ENCODE data around the gene NAT8L.

NAT8L gene

DNA sequence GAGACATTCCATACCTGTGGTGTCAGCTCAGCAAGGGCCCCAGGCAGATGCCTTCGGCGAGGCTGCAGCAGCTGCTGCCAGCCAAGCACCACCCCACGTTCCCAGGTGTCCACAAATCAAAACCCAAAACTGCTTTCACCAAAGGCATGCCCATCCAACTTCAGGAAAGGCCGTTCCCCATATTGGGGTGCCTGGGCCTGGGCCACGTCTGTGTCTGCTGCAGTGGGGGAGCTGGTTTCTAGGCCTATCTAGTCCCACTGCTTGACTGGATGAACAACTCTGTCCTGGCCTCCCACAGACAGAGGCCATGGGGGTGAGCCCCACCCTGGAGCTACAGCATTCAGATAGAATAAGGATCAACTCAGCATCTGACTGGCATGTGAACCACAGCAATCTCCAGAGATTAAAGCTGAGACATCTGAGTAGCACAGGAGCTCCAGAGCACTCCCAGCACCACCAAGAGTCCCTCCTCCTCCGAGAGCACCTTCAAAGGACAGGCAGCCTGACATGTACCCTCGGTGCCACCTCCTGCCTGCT is 37.0 kb downstream of the NAT8L start:
- DNase-seq: no peak

DNA sequence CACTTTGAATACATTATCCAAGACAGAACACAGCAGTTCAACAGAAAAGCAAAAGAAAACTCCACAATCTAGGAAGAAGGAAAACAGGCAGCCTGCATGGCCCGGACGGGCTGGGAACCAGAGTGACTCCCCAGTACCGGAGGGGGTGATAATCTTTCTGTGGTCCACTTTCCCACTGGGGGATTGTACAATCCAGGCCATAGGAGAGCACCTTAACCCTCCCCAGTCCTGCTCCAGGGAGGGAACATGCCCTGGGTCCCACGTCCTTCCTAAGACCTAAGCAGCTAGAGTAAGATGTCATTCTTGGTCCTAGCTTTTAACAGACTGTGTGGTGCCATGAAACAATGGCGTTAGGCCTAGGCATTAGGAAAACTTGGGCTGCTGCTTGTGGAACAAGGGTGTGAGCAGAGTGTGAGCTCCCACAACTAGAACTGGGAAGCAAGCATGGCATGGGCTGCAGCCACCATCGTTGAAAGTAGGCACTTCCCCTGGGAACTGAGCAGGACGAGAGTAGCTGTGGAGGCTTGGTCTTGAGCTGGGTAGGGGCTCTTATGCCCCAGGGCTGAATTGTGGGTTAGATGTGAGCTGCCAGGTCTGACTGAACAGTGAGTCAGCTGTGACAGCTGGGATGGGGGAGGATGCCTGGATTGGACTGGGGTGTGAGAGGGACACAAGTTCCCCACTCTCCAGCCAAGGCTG is 42.4 kb downstream of the NAT8L start:
- DNase-seq: no peak

DNA sequence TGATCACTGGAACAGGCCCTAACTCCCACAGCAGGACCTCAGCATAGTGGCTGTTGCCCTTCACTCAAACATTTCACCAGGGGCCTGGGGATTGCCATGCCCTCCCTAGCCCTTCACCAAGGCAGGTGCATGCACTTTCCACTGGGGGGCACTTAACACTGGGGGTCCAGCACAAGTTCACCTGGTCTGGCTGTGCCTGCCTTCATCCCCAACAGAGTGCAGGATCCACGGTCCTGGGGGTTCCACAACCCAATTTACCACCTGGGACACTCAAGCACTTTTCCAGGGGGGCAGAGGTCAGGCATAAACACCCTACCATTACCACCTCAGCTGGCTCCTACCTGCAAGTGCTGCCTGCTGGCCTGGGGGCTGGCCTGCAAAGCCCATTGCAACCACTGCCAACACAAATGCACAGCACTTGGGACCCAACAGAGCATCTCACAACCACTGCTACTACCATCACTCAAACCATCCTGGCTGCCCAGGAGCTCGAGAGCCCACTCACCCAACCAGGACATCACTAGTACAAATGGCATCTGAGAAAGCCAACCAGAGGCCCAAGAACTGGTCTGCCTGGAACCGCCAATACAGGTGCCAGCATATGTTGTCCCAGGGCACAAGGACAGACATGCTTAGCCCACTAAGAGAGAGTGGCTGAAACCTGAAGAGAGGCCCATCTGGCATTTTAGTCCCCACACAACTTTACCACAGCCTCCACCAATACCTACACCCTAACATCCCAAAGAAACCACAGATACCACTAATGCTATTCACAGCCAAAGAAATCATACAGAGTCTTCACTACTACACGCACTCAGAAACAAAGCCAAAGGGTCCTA is 43.1 kb downstream of the NAT8L start:
- no peak for DNase-seq

DNA sequence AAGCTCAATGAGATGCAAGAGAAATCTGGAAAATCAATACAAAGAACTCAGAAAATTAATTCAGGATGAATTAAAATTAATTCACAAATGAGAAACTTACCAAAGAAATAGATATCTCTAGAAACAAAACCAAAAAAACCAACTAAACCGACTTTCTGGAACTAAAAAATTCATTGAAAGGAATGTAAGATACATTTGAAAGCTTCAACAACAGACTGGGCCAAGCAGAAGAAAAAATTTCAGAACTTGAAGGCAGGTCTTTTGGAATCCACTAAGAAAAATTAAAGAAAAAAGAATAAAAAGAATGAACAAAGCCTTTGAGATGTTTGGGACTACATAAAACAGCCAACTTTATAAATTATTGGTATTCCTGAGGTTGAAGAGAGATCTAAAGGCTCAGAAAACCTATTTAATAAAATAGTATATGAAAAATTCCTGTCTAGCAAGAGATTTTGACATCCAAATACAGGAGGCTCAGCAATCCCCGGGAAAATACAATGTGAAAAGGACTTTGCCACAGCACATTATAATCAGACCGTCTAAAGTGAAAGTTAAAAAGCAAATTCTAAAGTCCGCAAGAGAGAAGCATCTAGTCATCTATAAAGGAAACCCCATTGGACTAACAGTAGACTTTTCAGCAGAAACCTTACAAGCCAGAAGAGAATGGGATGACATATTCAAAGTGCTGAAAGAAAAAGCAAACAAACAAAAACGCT is 44.2 kb downstream of the NAT8L start:
- DNase-seq: no peak

DNA sequence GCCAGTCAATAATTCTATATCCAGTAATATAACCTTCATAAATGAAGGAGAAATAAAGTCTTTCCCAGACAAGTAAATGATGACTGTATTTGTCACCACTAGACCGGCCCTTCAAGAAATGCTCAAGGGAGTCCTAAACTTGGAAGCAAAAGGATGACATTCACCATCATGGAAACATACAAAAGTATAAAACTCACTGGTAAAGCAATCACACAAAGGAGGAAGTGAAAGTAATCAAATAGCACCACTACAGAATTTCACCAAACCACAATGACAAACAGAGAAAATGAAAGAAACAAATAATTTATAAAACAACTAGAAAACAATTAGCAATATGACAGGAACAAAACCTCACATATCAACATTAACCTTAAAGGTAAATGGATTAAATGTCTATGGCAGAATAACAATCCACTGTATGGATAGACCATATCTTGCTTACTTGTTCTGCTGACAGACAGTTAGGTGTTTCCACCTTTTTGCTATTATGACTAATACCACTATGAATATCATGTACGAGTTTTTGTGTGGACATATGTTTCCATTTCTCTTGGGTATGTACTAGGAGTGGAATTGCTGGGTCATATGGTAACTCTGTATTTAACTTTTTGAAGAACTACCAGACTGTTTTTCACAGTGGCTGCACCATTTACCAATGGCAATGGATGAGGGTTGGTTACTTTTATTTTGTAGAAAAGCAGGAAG is 44.9 kb downstream of the NAT8L start:
- no peak for DNase-seq

DNA sequence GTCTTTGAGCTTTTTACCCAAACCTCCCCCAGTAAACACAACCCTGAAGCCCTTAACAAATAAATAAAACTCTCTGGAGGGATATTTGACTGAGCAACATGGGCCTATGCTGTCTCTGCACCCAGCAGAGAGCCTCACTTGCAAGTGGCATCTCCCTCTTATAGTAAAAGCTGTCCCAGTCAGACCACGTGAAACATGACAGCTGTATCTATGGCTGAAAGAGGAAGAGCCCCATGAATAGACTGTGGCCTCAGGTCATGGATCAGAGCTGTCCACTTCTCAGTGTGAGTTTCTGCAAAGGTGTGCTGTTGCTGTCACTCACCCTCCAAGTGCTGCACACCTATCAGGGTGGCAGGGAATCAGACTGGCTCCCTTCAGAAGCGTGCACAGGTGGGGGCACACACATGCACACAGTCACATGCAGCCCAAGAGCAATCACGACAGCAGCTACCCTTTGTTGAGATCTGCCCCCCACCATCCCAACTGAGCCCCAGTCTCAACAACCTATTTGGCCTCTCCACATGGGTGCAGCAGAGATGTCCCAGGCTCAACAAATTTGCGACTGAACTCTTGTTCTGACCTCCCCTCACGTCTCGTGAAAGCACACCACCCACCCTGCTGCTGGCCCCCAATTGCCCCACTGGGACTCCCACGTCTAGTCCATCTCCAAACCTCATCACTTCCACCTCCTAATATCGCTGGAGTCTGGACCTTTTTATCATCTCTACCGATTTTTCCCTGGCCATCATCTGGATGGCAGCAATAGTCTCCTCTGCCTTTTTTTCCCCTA is 45.6 kb downstream of the NAT8L start:
- no peak for DNase-seq

DNA sequence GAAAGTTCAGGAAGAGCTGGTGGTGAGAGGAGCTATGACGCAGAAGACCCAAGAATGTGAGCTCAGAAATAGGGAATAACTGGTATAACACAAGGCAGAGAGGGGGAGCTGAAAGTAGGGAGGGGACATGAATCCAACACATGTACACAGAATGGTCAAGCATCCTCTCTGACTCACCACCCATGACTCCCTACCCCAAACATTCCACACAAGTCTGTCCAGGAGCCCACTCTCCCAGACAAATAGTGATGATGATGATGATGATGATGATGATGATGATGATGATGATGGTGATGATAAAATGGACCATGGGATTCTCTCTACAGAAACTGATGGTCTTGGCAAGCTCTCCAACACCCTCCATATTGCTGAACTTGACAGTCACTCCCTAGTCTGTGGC is 46.4 kb downstream of the NAT8L start:
- no peak for DNase-seq

DNA sequence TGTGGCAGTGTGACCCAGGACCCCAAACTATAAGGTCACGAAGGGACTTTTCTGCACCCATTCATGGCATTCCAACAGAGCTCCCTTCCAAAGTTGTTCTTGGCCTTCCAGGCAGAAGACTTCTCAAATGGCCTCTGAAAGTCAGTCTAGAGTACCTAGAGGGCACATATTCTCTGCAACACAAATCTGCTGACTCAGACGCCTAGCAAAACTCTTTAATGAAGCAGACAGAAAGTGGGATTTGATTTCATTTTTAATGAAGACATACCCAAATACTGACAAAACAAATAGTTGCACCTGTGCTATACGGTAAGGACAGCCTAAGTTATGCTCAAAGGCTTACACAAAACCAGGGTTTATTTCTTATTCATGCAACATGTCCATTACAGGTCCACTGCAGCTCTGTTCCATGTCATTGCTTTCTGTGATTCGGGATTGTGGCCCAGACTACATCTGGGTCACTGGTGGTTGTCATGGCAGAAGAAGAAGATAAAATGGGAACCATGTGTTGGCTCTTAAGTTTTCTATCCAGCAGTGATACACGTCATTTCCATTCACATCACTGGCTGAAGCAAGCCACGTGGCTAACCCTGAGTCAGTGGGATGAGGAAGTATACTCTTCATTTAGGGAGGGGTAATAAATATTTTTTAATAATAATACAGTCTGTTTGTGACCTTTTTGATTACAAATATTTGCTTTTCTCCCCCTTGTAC is 57.7 kb downstream of the NAT8L start:
- DNase-seq: no peak

Data from activated T-cell treated with anti-CD3 and anti-CD28 coated beads, Interleukin-2, amount 50 U/mL, for 1 hour (primary cell).